ENCODE measurements around the gene LST1.

Gene LST1

GRCh38 chr6:31560697-31561058, 25.4 kb upstream of the LST1 start:
- no peak for DNase-seq

DNA sequence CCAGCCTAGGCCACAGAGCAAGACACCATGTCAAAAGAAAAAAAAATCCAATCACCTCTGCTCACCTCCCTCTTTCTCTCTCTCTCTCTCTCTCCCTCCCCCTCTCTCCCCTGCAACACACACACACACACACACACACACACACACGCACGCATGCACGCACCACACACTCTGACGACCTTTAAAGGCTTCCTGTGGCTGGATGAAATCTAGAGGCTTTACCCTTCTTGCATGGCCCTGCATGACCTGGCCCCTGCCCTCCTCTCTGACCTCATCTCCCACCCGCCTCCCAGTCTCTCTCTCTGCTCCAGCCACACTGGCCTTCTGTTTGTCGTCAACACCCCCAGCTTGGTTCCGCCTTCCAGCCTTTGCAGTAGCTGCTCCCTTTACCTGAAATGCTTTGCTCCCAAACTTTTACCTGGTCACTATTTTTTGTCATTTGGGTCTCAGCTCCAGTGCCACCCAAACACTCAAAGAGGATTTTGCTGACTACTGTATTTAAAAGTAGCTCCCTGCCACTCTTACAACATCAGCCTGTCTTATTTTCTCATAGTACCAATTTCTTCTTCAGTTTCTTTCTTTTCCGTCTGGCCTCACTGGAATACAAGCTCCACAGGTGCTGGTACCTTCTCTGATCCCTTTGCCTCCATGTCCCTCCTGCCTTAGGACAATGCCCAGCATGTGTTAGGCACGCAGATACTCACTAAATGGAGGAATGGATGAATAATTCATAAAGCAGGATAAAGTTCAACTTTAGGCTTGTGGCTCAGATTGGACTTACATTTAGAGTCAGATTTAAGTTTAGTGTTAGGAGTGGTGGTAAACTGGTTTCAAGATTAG, 18.3 kb upstream of the LST1 start:
- DNase-seq, result no peak

DNA sequence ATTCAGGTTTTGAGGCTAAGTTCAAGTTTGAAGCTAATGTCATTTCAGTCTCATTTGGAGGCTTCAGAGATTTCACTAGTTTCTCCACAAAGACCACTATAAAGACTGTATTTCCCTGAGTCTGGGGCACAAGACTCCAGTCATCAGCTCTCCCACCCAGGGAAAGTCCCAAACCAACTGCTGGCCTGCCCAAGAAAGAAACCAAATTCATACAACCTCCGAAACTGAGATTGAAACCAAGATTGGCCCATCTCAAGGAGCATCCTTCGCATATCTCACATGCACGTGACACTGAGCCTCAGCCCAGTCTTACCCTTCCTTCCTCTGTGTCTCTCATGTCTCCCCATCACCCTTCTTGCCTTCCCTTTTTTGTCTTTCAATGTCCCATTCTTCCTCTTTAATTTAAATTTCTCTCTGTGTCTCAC, 17.5 kb upstream of the LST1 start:
- no peak for DNase-seq

GRCh38 chr6:31569861-31570536, 16.1 kb upstream of the LST1 start:
- DNase-seq, result no peak

DNA sequence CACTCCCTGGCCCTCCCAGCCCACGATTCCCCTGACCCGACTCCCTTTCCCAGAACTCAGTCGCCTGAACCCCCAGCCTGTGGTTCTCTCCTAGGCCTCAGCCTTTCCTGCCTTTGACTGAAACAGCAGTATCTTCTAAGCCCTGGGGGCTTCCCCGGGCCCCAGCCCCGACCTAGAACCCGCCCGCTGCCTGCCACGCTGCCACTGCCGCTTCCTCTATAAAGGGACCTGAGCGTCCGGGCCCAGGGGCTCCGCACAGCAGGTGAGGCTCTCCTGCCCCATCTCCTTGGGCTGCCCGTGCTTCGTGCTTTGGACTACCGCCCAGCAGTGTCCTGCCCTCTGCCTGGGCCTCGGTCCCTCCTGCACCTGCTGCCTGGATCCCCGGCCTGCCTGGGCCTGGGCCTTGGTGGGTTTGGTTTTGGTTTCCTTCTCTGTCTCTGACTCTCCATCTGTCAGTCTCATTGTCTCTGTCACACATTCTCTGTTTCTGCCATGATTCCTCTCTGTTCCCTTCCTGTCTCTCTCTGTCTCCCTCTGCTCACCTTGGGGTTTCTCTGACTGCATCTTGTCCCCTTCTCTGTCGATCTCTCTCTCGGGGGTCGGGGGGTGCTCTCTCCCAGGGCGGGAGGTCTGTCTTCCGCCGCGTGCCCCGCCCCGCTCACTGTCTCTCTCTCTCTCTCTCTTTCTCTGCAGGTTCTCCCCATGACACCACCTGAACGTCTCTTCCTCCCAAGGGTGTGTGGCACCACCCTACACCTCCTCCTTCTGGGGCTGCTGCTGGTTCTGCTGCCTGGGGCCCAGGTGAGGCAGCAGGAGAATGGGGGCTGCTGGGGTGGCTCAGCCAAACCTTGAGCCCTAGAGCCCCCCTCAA, 13.8 kb upstream of the LST1 start, which contains the start of gene LTA:
LTA (plus strand) TSS at position 249 of the 871 bp plus-strand sequence; CDS start at position 703, 454 bp downstream.
- no peak for DNase-seq

DNA sequence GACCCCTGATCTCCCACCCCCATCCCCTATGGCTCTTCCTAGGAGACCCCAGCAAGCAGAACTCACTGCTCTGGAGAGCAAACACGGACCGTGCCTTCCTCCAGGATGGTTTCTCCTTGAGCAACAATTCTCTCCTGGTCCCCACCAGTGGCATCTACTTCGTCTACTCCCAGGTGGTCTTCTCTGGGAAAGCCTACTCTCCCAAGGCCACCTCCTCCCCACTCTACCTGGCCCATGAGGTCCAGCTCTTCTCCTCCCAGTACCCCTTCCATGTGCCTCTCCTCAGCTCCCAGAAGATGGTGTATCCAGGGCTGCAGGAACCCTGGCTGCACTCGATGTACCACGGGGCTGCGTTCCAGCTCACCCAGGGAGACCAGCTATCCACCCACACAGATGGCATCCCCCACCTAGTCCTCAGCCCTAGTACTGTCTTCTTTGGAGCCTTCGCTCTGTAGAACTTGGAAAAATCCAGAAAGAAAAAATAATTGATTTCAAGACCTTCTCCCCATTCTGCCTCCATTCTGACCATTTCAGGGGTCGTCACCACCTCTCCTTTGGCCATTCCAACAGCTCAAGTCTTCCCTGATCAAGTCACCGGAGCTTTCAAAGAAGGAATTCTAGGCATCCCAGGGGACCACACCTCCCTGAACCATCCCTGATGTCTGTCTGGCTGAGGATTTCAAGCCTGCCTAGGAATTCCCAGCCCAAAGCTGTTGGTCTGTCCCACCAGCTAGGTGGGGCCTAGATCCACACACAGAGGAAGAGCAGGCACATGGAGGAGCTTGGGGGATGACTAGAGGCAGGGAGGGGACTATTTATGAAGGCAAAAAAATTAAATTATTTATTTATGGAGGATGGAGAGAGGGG, 12.6 kb upstream of the LST1 start:
- DNase-seq, result no peak

GRCh38 chr6:31574106-31575061, 11.7 kb upstream of the LST1 start:
- DNase-seq, result no peak

DNA sequence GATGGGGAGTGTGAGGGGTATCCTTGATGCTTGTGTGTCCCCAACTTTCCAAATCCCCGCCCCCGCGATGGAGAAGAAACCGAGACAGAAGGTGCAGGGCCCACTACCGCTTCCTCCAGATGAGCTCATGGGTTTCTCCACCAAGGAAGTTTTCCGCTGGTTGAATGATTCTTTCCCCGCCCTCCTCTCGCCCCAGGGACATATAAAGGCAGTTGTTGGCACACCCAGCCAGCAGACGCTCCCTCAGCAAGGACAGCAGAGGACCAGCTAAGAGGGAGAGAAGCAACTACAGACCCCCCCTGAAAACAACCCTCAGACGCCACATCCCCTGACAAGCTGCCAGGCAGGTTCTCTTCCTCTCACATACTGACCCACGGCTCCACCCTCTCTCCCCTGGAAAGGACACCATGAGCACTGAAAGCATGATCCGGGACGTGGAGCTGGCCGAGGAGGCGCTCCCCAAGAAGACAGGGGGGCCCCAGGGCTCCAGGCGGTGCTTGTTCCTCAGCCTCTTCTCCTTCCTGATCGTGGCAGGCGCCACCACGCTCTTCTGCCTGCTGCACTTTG, 10.7 kb upstream of the LST1 start, which contains the start of gene TNF:
TNF (plus strand) TSS at position 231 of the 567 bp plus-strand sequence; CDS start at position 408, 177 bp downstream.
- DNase-seq, result no peak

- DNase-seq, result no peak
Observed at GRCh38 chr6:31575952-31576685, 10.0 kb upstream of the LST1 start.

DNA sequence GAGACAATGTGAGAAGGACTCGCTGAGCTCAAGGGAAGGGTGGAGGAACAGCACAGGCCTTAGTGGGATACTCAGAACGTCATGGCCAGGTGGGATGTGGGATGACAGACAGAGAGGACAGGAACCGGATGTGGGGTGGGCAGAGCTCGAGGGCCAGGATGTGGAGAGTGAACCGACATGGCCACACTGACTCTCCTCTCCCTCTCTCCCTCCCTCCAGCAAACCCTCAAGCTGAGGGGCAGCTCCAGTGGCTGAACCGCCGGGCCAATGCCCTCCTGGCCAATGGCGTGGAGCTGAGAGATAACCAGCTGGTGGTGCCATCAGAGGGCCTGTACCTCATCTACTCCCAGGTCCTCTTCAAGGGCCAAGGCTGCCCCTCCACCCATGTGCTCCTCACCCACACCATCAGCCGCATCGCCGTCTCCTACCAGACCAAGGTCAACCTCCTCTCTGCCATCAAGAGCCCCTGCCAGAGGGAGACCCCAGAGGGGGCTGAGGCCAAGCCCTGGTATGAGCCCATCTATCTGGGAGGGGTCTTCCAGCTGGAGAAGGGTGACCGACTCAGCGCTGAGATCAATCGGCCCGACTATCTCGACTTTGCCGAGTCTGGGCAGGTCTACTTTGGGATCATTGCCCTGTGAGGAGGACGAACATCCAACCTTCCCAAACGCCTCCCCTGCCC, 9.0 kb upstream of the LST1 start:
- no peak for DNase-seq

DNA sequence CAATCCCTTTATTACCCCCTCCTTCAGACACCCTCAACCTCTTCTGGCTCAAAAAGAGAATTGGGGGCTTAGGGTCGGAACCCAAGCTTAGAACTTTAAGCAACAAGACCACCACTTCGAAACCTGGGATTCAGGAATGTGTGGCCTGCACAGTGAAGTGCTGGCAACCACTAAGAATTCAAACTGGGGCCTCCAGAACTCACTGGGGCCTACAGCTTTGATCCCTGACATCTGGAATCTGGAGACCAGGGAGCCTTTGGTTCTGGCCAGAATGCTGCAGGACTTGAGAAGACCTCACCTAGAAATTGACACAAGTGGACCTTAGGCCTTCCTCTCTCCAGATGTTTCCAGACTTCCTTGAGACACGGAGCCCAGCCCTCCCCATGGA, 8.5 kb upstream of the LST1 start:
- no peak for DNase-seq

- no peak for DNase-seq
Observed at GRCh38 chr6:31578184-31579118, 7.6 kb upstream of the LST1 start.

DNA sequence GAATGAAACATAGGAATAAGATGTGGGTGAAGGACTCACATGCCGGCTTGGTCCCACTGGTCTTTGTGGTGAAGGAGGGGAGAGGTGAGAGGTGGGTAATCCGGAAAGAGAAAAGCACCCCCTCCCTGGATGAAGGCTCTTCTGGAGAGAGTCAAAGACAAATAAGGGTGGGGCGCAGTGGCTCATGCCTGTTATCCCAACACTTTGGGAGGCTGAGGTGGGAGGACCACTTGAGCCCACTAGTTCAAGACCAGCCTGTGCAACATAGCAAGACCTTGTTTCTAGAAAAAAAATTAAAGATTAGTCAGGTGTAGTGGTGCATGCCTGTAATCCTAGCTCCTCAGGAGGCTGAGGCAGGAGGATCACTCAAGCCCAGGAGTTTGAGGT, 7.0 kb upstream of the LST1 start:
- DNase-seq, result no peak

- no peak for DNase-seq
Observed at GRCh38 chr6:31579546-31580437, 6.3 kb upstream of the LST1 start.

GRCh38 chr6:31580438-31580740, 5.7 kb upstream of the LST1 start:
- no peak for DNase-seq

DNA sequence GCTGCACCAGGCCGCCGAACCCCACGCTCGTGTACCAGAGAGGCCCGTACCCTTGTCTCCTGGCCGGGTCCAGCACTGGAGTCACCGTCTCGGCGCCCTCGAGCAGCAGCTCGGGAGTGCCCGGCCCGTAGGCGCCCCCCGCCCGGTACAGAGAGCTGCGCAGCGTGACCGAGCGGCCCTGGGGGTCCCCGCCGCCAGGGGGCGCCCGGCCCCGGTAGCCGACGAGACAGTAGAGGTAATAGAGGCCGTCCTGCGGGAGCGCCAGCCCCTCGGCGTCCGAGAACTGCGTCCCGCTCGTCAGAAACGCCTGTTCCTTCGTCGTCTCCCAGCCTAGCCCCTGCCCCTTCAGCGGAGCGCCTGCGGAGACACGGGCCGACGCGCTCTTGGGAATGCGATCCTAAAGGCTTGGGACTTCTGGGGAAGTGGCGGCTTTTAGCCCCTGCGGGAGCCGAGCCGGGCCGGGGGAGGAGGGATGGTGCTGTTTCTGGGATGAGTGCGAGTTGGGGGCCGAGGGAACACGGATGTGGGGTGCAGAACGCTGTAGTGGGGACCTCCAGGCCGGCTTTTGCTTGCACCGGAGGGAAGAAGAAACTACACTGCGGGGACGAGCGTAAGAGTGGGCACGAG, 5.2 kb upstream of the LST1 start:
- DNase-seq, result peak; percentile 65

Measured in NCI-H1694 treated with DMSO at 0.1 percent for 48 hours (cell line).